GM18505 (cell line): ENCODE results near the gene BBX.

Source experiments
- ATAC-seq: cut with Tn5 transposase; IDR thresholded peaks from one replicate; pipeline ENCODE4 v1.9.1; 2021; ENCODE audit not compliant: unreplicated experiment
- POLR2A ChIP-seq: IDR thresholded peaks from 4 replicates; pipeline ENCODE4 v1.6.1; 2011; ENCODE audit warnings: borderline replicate concordance; ENCODE audit not compliant: insufficient read depth, insufficient read length; ENCODE audit errors: extremely low read depth

Gene BBX

DNA sequence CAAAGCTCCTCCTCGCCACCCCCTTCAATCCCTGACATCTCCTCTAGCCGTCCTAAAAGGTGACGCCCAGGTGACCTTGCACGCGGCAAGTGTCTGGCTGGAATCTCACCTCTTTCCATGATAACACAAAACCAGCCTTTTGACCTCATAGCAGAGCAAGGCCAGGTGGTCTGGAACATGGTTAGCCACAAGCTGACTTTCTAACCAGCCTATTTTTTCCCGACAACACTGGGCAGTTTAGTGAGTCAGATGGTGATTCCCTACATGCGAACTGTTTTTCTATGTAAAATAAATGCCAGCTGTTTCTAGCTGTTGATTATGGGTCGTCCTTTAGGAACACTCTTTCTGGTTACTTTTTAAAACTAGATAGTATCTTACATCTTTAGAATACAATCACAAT lies 325.0 kb downstream of the BBX start:
- no peak for ATAC-seq
- TF ChIP-seq POLR2A = no peak

DNA sequence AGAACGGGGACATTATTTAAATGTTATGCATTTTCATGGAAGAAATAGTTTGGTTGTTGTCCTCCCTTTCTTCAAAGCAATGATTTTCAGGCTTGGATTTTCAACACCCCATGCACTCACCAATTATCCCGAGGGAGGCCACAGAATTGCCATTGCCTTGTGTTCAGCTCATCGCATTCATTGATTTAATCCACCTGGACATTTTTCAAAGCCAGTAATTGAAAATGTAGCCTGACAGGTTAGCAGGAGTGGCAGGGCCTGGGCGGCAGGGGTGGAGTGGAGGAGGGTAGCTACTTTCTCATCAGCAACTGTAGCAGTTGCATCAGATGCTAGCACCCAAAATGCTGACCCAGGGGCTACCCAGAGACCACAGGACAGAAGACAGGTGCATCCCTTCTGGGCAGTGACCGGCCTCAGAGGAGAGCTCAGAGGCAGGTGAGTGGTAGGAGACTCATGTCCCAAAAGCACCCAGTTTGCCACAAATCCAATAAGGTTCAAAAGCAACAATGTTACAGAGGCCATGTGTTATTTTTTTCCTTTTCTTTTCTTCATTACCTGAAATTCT lies 325.7 kb downstream of the BBX start:
- TF ChIP-seq POLR2A = no peak
- no peak for ATAC-seq

DNA sequence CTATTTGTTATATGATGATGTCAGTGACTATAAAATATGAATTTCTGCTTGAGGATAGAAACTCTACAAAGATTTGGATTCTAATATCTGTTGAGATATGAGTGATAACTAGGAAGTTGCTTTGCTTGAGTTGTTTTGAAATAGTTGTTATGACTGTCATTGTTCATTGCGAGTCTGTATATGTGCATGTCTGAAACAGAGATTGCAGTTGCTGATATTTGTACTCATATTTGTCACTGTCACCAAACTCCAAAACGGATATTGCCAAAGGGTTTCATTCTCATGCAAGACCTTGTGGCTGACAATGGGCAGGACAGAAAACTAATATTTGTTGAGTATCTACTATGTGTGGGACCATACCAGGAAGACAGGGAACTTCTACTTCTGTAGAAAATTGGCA lies 327.9 kb downstream of the BBX start:
- ATAC-seq = peak; percentile 78
- no peak for TF ChIP-seq POLR2A

DNA sequence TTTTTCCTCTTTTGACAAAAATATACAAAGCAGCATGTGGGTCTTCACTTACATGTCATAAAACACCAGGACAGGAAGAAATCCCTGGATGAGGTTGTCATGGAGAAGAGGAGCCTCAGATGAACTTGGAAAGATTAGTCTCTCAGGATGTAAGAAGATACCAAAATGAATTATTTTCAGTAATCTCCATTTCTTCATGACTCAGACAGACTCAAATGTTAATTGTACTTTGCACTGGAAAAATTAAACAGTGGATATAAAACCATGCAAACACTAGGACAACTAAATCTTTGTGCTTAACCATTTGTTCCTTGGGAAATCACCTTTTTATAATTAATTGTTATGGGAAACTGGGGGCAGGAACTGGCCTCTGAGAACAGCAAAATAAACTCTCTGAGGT lies 331.1 kb downstream of the BBX start:
- TF ChIP-seq POLR2A = no peak
- ATAC-seq = no peak

DNA sequence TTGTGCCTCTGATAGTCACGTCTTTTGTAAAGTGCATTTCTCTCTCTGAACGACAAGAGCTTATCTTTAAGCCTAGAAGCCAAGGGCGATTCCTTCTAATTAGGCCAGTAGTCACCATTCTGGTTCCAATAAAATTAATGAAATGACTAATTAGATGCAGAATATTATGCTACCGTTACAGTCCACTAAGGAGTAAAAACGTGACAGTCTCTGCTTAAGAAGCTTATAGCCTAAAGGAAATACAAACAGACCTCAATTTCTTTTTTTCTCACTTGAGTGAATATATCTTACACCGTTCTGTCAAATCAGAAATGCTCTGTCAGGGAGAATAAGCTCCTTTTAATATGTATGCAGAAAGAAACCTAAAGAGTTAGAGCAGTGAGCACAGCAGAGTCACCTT lies 332.0 kb downstream of the BBX start:
- TF ChIP-seq POLR2A = no peak
- ATAC-seq = no peak

DNA sequence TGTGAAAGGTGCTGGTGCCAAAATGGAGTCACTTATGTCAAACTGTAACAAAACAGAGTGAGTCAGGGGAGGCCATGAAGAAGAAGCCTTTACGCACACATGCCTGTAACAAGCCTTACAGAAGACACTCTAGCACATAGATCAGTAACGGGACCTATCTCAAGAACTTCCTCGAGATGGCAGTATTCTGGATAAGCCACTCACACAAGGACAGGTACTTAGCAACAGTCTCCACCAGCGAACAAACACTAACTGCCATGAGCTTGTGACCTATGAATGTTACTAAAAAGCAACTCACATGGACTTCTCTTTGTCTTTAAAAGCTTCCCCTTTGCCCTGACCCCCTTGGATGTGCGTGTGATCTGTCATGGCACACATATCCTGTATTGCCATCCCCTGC lies 332.9 kb downstream of the BBX start:
- TF ChIP-seq POLR2A = no peak
- ATAC-seq = no peak

DNA sequence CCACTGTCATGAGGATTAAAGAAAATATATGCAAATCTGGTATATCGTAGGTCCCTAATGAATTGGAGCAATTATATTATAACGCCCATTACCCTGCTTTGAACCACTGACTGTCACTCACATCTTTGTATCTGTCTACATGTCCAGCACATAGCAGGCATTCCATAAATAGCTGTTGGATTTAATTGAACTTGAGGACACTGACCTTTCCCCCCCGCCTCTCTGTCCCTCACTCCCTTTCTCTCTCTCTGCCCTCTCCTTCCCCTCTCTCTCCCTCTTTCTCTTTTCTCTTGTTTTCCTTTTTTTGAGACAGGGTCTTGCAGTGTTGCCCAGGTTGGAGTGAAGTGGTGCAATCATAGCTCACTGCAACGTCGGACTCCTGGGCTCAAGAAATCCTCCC lies 335.1 kb downstream of the BBX start:
- TF ChIP-seq POLR2A = no peak

DNA sequence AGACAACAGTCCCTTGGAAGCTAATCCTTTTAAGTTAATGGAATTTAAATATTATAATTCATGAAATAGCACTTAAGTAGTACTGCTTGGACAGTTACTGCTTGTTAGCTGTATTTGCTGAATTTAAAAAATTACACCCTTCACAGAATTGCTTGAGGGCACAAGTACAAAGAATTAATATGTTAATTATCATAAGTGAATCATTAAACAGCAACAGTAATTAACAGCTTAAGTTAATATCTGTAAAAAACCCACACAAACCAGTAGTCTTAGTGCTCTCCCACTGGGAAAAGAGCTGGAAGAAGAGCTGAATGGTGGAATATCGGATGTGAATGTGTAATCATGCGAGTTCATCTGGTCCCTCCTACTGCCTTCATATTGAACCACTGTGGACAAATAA lies 336.1 kb downstream of the BBX start:
- ATAC-seq = no peak
- TF ChIP-seq POLR2A = no peak

More for the DNA sequence above, 335.1 kb downstream of the BBX start:
- ATAC-seq = no peak
